ENCODE measurements around the gene VIPR2.
"Not testable (repeated sequence)": the region's sequence is repeated elsewhere in the genome, so short reads cannot be mapped to it uniquely, and the experiment has no call there.

The VIPR2 gene

GRCh38 chr7:159004411-159004810 lies 140.3 kb downstream of the VIPR2 start:
- no peak for DNase-seq

GRCh38 chr7:159001811-159002210 lies 142.9 kb downstream of the VIPR2 start:
- DNase-seq: no peak

GRCh38 chr7:159000859-159001435 lies 143.7 kb downstream of the VIPR2 start:
- DNase-seq: no peak

- DNase-seq: no peak
Observed at GRCh38 chr7:159000070-159000469, 144.6 kb downstream of the VIPR2 start.

GRCh38 chr7:158999496-158999895 lies 145.2 kb downstream of the VIPR2 start:
- no peak for DNase-seq

GRCh38 chr7:158998261-158998660 lies 146.4 kb downstream of the VIPR2 start:
- DNase-seq: not testable (repeated sequence)

GRCh38 chr7:158997471-158997870 lies 147.2 kb downstream of the VIPR2 start:
- DNase-seq: no peak

GRCh38 chr7:158997110-158997453 lies 147.6 kb downstream of the VIPR2 start:
- DNase-seq: no peak

GRCh38 chr7:158996214-158997109 lies 148.2 kb downstream of the VIPR2 start:
- no peak for DNase-seq

GRCh38 chr7:158995514-158995913 lies 149.2 kb downstream of the VIPR2 start:
- no peak for DNase-seq

- no peak for DNase-seq
Observed at GRCh38 chr7:158994687-158995086, 150.0 kb downstream of the VIPR2 start.

GRCh38 chr7:158993591-158993990 lies 151.1 kb downstream of the VIPR2 start:
- no peak for DNase-seq

- DNase-seq: no peak
Observed at GRCh38 chr7:158992759-158993158, 151.9 kb downstream of the VIPR2 start.

GRCh38 chr7:158991824-158992621 lies 152.6 kb downstream of the VIPR2 start:
- DNase-seq: no peak

- no peak for DNase-seq
Observed at GRCh38 chr7:158988996-158989395, 155.7 kb downstream of the VIPR2 start.

- no peak for DNase-seq
Observed at GRCh38 chr7:158988302-158988862, 156.3 kb downstream of the VIPR2 start.

GRCh38 chr7:158987691-158988090 lies 157.0 kb downstream of the VIPR2 start:
- DNase-seq: no peak

- no peak for DNase-seq
Observed at GRCh38 chr7:158985583-158985982, 159.1 kb downstream of the VIPR2 start.

GRCh38 chr7:158984007-158984406 lies 160.7 kb downstream of the VIPR2 start:
- DNase-seq: not testable (repeated sequence)

- not testable (repeated sequence) for DNase-seq
Observed at GRCh38 chr7:158982080-158982479, 162.6 kb downstream of the VIPR2 start.

- no peak for DNase-seq
Observed at GRCh38 chr7:158979635-158980351, 164.9 kb downstream of the VIPR2 start.

- DNase-seq: no peak
Observed at GRCh38 chr7:158979023-158979529, 165.6 kb downstream of the VIPR2 start.

Data from activated effector memory CD4-positive, alpha-beta T cell treated with Interleukin-2 at 50 U/mL for 16 hours (primary cell).